ENCODE data around the gene WRNIP1. TPM values are rescaled to one million over a fixed set of nuclear protein-coding genes. Genes with fewer than 3 reads are reported as not detected.

Gene WRNIP1
- total and polyA plus RNA-seq, 10 of the 15 experiments (the other 5 are each of a cell fraction or from before 2014, with no cell fraction given) = 9.3 to 30.5 (median 24.3) TPM

DNA sequence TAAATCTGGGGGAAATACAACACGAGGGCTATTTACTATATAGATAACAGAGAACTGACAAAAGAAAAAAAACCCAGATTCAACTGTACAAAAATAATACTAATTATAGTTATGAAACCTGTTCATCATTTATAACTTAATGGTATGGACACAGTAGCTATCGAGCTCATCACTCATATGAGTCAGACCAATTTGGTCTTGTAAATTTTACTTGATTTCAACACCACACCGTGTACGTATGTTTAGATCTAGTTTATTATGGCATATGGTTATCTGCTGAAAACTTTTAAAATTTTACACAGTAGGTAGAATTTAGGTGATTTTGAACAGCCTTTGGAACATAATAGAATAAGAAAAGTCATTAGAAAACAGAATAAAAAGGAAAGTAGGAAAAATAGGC, 19.9 kb upstream of the WRNIP1 start:
- RAD21 ChIA-PET (ENCODE audit: unreplicated experiment) = no interaction called here
- no TSS peak for BruUV-seq (replicated peaks)

DNA sequence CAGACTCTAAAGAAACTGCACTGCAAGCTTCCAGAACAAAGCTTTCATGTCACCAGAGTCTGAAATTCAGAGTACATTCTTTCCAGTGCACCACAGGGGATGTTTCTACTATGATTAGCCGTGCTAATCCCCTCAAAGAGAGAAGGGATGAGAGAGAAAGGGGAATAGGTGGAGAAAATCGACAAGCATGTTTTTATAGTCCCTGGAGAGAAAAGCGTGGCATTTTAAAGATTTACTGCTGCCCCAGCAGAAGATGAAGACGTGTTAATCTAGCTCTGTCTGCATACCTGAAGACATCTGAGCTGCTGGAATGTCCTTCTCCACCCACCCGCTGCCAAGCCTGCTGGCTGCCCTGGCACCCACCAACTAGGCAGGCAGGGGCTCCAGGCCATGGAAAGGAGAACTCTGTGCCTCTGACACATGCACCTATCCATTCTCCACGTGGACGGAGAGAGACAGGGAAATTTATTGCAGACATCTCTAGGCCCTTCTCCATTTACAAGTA, 18.6 kb upstream of the WRNIP1 start:
- Histone ChIP-seq H2AFZ (ENCODE audit: control insufficient read depth, low read depth, low read length) (no peak overlapping the region), H3K4me2 (ENCODE audit: control insufficient read depth, insufficient read depth) (no peak overlapping the region), H3K4me1 (ENCODE audit: control insufficient read depth, insufficient read depth, low read length) (no peaks in the 10 kb centered on the region), H3K9ac (ENCODE audit: control insufficient read depth, insufficient read depth, low read length) (no peak overlapping the region), H3K79me2 (ENCODE audit: control insufficient read depth, insufficient read depth, low read length) (no peaks in the 10 kb centered on the region), H4K20me1 (ENCODE audit: control insufficient read depth, insufficient read depth) (no peaks in the 10 kb centered on the region), H3K27me3 (replicated peaks in 1 of 2; ENCODE audit: control insufficient read depth in 2 of 2, insufficient read depth in 2 of 2, low read length in 1 of 2) (peaks cover 2 to 6% of the 10 kb centered on the region in 2 experiments; a peak in 2 of 4 replicates), H3K27ac (ENCODE audit: control insufficient read depth, insufficient read depth) (no peak overlapping the region), H3K36me3 (ENCODE audit: control insufficient read depth in 2 of 2, insufficient read depth in 2 of 2, low read length in 1 of 2) (no peaks in the 10 kb centered on the region), H3K4me3 (no peak overlapping the region), H3K9me3 (replicated peaks; ENCODE audit: control insufficient read depth, insufficient read depth, low read length) (no peaks in the 10 kb centered on the region)
- FAIRE-seq = no peak
- no peak for ATAC-seq
- RAD21 ChIA-PET (ENCODE audit: unreplicated experiment) = no interaction called here
- intact Hi-C loops (cut with micrococcal nuclease; ENCODE audit: unreplicated experiment) (no loop called here), in situ Hi-C loops (cut with MboI) (no loop called here)
- 25% methylated on average over 7 of the region's 7 CpGs for WGBS (ENCODE audit: insufficient coverage, insufficient replicate concordance, low lambda C conversion rate, missing lambda C conversion rate)
- POLR2A ChIA-PET = no interaction called here
- CTCF ChIA-PET = interaction anchor here (1.0 to 1.9 kb wide), 3 partner anchors 10 to 15 kb away, joined by 3 to 5 read pairs (median 5); no protein-coding TSS in a partner anchor
- no peak for DNase-seq (ENCODE audit: low read depth, low spot score)
- BruUV-seq (replicated peaks) = no TSS peak
- SMC1A ChIA-PET (ENCODE audit: uncharacterized antibody, unreplicated experiment) = interaction anchor here (1.9 kb wide), 1 partner anchor 11 kb away, joined by 7 read pairs; no protein-coding TSS in a partner anchor
- no peak for TF ChIP-seq CHD2 (IDR thresholded peaks at IDR 0.05; ENCODE audit: borderline replicate concordance, low read depth, low read length)
- no peak for TF ChIP-seq IKZF1 (conservative IDR thresholded peaks at IDR 0.05)
- no peak for TF ChIP-seq CBX3 (IDR thresholded peaks at IDR 0.05; ENCODE audit: borderline replicate concordance, low read depth)
- TF ChIP-seq NFYA (IDR thresholded peaks at IDR 0.05; ENCODE audit: borderline replicate concordance, low read depth, low read length) = no peak
- no peak for TF ChIP-seq SMARCA5 (IDR thresholded peaks at IDR 0.05)
- TF ChIP-seq ZSCAN29 (IDR thresholded peaks at IDR 0.05) = no peak
- no peak for TF ChIP-seq SKIL (IDR thresholded peaks at IDR 0.05; ENCODE audit: low read depth, poor library complexity, severe bottlenecking)

More for the DNA sequence above, 19.9 kb upstream of the WRNIP1 start:
- Histone ChIP-seq H2AFZ (ENCODE audit: control insufficient read depth, low read depth, low read length) (no peak overlapping the region), H3K4me3 (no peak overlapping the region), H3K27me3 (replicated peaks in 1 of 2; ENCODE audit: control insufficient read depth in 2 of 2, insufficient read depth in 2 of 2, low read length in 1 of 2) (peaks cover 4 to 8% of the 10 kb centered on the region in 2 experiments; a peak in 2 of 4 replicates), H3K27ac (ENCODE audit: control insufficient read depth, insufficient read depth) (no peak overlapping the region), H4K20me1 (ENCODE audit: control insufficient read depth, insufficient read depth) (no peaks in the 10 kb centered on the region), H3K9me3 (replicated peaks; ENCODE audit: control insufficient read depth, insufficient read depth, low read length) (no peaks in the 10 kb centered on the region), H3K79me2 (ENCODE audit: control insufficient read depth, insufficient read depth, low read length) (no peaks in the 10 kb centered on the region), H3K4me2 (ENCODE audit: control insufficient read depth, insufficient read depth) (no peak overlapping the region), H3K9ac (ENCODE audit: control insufficient read depth, insufficient read depth, low read length) (no peak overlapping the region), H3K4me1 (ENCODE audit: control insufficient read depth, insufficient read depth, low read length) (no peaks in the 10 kb centered on the region), H3K36me3 (ENCODE audit: control insufficient read depth in 2 of 2, insufficient read depth in 2 of 2, low read length in 1 of 2) (no peaks in the 10 kb centered on the region)
- no peak for DNase-seq (ENCODE audit: low read depth, low spot score)
- FAIRE-seq = no peak
- in situ Hi-C loops (cut with MboI) = no loop called here
- ATAC-seq = no peak
- intact Hi-C loops (cut with micrococcal nuclease; ENCODE audit: unreplicated experiment) = no loop called here
- 55% methylated on average over 4 of the region's 4 CpGs for WGBS (ENCODE audit: insufficient coverage, insufficient replicate concordance, low lambda C conversion rate, missing lambda C conversion rate)
- SMC1A ChIA-PET (ENCODE audit: uncharacterized antibody, unreplicated experiment) = interaction anchor here (1.9 kb wide), 1 partner anchor 9 kb away, joined by 7 read pairs; no protein-coding TSS in a partner anchor
- POLR2A ChIA-PET = no interaction called here
- no peak for TF ChIP-seq FOXM1 (IDR thresholded peaks at IDR 0.05; ENCODE audit: low read depth, low read length)
- no peak for TF ChIP-seq TCF12 (IDR thresholded peaks at IDR 0.05; ENCODE audit: low read depth, low read length)
- TF ChIP-seq KAT2A (conservative IDR thresholded peaks at IDR 0.05; ENCODE audit: control insufficient read depth, low read depth, low read length) = no peak
- TF ChIP-seq ATF2 (IDR thresholded peaks at IDR 0.05; ENCODE audit: low read length) = no peak
- CTCF ChIA-PET = interaction anchor here (1.0 to 1.9 kb wide), 3 partner anchors 11 to 114 kb away, joined by 3 to 5 read pairs (median 4); no protein-coding TSS in a partner anchor

Data from GM12878 (cell line).